GM19455 (cell line): ENCODE data around the gene CEP72.
"Not testable (repeated sequence)": the region's sequence is repeated elsewhere in the genome, so short reads cannot be mapped to it uniquely, and the experiment has no call there.

ENCODE experiments used
- ATAC-seq: cut with Tn5 transposase; IDR thresholded peaks from one replicate; pipeline ENCODE4 v1.9.1; 2021; ENCODE audit not compliant: unreplicated experiment

The CEP72 gene

DNA sequence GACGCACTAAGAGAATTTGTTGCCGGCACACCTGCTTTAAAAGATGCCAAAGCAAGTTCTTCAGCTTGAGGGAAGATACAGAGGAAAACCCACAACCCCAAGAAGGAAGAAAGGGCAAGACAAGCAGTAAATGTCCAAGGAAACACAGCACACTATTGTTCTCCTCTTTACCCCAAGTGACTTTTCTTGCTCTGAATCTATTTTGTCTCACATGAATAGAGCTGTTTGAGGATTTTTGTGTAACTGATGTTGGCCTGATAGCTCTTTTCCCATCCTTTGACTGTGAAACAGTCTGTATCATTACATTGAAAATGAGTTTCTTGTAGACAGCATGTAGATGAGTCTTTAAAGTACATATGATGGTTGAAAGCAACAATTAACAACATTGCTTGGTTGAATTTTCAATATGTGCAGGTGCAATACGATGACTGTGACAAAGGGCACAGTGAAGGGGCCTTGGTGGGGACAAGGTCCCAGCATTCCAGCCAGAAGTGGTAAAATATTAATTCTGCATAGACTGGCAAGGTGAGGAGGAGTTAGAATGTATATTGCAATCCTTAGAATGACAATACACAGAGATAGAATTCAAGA lies 16.8 kb upstream of the CEP72 start:
- no peak for ATAC-seq

DNA sequence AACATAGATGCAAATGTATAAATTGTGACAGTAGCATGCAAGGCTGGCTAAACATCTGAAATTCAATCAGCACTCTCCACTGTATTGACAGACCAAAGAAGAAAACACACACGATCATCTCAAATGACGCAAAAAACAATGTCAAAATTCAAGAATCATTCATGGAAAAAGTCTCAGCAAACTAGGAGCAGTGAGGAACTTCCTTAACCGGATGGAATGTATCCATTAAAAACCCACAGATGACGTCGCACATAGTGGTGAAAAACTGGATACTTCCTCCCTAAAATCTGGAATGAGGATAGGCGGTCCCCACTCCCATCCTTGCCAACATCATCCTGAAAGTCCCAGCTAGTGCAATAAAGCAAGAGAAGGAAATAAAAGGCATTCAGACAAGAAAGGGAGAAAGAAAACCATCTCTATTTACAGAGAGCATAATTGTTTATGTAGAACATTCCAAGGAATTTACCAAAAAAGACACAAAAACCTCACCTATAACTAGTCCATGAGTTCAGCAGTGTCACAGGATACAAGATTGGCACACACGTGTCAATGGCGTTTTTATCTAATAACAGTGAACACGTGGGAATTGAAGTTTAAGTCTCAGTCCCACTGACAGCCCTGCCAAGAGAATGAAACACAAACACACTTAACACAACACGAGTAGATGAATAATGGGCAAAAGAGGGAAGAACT lies 14.1 kb upstream of the CEP72 start:
- no peak for ATAC-seq

DNA sequence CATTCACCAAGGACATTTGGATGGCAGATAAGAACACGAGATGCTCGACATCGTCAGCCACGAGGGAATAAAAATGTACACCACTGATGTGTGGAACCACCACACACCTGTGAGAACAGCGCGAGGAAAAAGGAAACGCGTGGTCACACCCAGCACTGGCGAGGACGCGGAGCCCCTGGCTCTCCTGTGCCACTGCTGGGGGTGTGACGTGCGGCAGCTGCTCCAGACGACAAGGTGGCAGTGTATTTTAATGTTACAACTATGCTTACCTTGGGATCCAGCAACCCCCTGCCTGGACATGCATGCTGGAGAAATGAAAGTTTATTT lies 13.6 kb upstream of the CEP72 start:
- no peak for ATAC-seq

DNA sequence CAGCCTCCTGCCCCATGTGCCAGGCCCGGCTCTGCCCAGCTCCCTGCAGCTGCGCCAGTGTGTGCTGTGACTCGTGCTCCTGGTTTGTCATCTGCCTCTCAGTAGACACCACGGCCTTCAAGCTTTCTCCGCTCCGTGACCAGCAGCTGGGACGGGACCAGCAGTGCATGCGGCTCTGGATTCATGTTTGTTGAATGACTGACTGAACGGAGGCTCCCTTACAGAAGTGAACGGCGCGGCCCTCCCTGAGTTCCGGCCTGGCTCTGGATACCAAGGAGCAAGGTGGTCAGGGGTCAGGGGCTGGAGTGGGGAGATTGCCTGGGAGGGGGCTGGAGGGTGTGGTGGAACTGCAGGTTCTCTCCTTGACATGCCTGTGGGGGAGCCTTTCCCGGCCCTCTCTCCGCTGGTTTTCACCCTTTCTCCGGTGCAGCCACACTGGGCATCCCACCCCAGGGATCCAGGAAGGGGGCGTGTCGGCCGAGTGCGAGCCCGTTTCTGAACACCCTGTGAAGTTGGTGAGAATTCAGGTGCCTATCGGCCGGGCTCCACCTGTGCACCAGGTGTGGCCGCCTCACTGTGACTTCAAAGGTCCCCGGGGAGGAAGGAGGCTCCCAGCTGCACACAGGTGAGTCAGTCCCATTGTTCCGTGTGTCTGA lies 11.1 kb upstream of the CEP72 start:
- ATAC-seq, result no peak

DNA sequence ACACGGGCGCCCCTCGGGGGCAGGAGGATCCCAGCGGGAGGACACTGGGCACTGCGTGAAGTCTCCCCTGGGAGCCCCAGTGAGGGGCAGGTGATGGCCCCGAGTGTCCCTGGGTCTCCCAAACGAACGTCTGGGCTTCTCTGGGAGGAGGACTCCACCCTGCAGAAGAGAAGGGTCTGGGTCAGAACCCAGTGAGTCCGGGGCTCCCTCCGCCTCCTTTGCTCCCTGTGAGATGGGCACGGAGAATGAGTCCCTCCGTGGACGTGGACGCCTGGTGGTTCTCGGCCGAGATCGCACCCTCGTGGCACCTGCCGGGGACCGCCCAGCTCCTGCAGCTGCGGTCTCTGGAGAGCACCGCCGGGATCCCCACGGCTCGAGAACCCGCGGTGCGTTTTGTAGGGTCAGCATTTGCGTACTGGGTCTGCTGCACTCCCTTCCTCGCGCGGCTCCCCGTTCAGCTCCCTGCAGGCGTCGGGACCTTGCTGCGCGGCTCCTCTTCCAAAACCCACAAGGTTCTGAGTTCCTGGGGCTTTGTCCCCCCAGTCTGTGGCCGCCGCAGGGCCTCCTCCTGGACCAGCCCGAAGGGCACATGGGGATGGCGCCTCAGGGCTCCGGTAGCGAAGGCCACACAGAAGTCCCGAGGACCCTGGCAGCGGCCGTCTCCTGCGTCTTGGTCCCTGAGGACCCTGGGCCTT lies 10.2 kb upstream of the CEP72 start:
- ATAC-seq, result no peak

DNA sequence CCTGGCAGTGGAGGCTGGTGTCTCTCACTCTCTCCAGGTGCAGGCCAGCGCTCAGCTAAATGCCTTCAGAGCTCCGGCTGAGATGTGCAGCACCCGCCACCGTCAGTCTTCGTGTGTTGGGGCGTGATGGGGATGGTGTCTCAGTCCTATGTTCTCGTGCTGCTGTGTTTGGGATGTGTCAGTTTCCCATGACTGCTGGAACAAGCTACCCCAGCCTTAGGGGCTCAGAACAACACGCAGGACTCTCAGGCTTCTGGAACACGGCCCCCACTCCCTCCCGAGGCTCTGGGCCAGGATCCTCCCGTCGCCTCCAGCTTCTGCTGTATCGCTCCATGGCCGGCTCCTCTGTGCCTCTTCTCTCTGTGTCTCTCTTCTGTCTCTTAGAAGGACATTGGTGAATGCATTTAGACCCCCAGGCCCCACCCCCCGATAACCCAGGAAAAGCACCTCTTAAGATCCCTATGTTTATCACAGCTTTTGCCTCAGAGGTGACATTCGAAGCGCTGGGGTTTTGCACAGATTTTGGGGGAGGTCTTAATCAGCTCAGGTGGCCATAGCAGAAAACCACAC lies 9.6 kb upstream of the CEP72 start:
- no peak for ATAC-seq

DNA sequence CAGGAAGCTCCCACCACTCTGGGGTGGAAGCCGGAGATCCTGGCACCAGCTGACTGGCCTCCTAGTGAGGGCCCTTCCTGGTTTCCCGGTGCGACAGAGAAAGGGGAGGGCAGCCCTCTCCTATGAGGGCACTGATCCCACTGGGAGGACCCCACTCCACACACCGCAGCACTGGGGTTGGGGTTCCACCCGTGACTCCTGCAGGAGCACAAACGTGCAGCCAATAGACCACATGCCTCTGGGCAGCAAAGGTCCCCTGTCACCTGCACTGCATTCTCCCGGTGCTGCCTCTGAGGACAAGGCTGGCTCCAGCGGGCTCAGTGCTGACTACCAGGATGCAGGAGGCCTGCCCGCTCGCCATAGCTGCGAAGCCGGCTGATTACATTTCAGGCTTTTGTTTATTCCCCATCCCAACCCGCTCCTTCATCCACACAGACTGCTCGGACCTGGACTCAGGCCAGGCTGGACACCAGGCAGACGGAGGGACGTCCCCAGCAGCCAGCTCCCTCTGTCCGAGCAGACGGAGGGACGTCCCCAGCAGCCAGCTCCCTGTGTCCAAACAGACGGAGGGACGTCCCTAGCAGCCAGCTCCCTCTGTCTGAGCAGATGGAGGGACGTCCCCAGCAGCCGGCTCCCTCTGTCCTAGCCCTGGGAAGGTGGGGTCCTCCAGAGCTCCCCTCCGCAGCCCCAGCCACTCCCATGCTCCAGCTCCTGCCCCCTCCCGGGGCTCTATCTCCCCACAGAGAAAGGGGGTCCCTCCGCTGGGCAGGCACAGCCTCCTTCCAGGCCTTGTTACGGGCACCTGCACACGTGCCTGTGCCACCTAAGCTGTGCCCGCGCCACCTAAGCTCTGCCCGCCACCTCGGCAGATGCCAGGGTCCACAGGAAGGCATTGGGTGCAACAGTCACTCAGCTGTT lies 8.8 kb upstream of the CEP72 start:
- no peak for ATAC-seq

DNA sequence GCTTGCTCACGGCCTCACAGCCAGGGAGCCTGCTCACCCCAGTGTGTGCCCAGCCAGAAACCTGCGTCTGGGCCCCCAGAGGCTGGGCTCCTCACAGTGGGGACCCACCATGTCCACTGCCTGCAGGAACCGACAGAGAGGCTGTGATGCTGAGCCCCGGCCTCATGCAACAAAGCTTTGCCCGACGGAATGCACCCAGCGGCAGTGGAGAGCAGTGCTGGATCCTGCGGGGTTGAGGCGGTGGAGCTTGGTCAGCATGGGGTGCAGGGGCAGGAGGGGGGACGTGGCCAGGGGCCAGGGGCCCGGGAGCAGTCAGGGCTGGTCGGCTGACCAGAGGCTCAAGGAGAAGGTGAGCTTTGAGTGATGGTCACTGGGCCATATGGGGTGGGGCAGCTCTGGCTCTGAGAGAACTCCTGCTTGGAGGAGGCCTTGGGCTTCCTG lies 7.7 kb upstream of the CEP72 start:
- ATAC-seq, result no peak

DNA sequence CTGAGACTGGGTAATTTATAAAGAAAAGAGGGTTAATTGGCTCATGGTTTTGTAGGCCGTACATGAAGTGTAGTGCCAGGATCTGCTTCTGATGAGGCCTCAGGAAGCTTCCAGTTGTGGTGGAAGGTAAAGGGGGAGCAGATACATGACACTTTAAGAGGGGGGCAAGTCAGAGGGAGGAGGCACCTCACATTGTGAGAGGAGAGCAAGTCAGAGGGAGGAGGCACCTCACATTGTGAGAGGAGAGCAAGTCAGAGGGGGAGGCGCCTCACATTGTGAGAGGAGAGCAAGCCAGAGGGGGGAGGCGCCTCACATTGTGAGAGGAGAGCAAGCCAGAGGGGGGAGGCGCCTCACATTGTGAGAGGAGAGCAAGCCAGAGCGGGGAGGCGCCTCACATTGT lies 7.0 kb upstream of the CEP72 start:
- not testable (repeated sequence) for ATAC-seq

DNA sequence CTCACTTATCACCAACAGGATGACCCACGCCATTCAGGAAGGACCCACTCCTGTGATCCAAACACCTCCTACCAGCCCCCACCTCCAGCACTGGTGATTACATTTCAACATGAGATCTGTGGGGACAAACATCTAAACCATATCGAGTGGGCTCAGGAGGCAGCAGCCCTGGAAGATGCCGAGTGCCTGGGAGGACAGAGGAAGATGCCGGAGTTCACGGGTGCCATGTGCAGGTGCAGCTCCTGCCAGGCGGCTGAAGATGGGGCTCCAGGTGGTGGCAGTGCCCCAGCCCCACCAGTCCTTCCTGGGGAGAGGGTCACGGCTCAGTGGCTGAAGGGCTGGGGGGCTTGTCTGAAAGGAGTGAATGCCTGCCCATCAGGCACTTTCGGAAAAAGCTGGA lies 6.1 kb upstream of the CEP72 start:
- no peak for ATAC-seq

DNA sequence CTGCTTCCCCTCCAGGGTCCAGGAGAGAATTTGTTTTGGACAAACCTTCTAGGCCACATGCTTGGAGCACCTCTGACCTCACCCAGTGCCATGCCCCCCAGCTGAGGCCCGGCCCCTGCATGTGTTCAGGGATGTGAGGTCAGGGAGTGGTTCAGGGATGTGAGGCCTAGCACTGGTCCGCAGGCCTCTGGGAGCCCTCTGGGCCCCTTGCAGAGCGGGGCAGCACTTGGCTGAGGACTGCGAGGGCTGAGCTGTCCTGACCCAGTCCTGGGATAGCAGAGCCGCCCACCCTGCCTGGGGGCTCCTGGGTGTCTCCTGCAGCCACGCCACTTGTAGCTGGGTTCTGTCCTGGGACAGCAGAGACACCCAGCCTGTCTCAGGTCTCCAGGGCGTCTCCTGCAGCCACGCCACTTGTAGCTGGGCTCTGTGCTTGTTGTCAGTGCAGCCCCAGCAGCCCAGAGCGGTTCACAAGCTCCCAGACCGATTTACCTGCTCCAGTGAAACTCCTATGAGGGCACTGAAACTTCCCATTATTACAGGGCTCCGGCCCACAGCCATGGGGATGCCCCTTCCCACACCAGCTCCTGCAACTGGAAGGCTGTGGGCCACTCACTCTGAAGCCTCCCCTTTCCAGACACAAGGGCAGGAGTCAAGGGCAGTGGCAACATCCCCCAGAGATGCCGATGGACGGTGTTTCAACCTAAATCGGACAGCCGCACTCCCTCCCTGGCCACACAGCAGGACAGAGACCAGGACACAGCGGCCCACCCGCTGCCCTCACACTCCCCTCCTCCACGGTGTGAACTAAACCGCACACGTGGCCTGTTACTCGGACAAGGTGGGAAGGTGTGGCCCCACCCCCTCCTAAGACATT lies 5.4 kb upstream of the CEP72 start:
- ATAC-seq, result no peak

DNA sequence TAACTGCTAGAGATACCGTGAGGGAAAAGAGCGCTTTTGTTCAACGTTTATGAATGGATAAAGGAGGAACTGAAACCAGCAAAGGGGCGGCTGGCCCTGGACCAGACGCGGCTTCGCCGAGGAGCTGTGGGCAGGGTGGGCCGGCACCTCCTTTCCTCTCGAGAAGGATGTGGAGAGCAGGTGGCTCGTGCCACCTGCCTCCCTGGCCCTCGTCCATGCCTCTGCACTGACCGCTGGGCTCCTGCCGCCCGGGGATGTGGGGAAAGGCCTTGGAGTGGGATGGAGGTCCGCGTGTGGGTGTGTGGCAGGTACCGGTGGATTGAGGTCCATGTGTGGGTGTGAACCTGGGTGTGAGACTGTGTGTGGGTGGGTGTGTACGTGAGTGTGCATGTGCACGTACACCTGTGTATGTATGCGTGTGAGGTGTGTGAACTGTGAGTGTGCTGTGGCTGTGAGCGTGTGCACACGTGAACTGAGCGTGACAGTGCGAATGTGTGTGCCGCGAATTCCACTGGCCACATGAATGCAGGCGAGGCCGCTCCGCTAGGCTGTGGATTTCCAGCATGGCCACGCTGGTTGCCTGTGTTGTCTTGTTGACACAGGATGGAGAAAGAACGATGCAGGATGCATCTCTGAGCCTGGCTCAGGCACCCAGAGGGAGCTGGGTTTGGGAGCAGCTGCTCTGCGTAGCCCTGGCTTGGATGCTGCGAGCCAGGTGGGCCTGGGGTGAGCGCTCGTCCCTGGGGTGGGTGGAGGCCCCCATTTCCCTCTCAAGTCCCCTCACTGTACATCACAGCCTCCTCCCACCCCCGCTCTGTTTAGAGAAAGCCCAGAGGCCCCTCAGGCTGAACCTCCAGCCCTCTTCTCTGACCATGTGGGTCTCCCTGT lies 4.4 kb upstream of the CEP72 start:
- ATAC-seq, result no peak

DNA sequence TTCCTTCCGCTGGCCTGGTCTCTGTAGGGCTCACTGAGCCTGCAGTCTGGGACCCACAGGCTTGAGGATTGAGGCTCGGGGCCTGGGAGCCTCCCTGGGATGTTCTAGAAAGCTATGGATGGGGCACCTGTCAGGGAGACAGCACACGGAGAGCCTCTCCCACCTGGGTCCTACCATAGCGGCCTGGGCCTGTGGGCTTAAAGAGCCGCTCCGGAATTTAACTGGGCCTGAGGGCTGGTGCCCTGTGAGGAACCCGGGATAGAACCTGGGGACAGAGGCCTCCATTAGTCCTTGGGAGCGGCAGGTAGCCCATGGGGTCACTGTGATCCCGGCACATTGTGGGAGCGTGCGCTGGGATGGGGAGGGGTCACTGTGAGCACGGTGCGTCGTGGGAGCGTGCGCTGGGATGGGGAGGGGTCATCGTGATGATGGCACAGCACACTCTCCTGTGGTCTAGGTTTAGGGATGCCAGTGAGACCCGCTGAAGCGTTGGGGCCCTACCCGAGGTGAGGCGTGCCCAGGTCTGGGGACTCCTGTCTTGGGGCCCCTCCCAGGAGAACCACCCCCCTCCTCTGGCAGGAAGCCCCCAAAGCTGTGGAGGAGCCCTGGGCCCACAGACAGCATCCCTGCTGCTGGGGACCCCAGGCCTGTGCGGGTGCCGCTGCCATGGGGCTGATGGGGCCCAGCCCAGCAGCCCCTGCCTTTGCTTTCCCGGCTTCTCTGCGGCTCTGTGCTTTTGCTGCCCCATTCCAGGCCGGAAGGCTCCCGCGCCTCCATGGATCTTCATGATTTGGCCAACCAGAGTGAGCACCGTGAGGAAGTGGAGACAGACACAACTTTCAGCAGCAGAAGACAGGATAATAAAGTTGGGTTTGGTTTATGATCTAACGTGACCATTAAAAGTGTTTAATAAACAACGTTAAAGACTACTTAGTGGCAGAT lies 3.4 kb upstream of the CEP72 start:
- ATAC-seq, result no peak

DNA sequence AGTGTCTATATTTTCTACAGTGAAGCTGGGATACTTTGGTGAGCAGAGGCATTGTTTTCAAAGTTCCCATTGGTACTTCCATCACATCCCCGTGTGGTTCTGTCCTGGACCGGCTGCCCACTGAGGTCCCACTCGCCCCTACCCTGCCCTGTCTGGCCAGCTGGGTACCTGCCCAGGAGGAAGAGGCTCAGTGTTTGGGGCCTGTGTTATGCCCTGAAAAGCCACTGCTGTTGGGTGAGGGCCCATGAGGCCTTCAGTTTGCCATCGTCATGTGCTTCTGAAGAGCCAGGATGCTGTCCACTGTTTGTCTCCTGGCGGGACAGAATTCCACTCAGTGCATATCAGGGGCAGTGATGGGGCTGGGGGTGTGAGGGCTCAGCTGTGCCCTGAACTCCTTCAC lies 2.6 kb upstream of the CEP72 start:
- no peak for ATAC-seq

DNA sequence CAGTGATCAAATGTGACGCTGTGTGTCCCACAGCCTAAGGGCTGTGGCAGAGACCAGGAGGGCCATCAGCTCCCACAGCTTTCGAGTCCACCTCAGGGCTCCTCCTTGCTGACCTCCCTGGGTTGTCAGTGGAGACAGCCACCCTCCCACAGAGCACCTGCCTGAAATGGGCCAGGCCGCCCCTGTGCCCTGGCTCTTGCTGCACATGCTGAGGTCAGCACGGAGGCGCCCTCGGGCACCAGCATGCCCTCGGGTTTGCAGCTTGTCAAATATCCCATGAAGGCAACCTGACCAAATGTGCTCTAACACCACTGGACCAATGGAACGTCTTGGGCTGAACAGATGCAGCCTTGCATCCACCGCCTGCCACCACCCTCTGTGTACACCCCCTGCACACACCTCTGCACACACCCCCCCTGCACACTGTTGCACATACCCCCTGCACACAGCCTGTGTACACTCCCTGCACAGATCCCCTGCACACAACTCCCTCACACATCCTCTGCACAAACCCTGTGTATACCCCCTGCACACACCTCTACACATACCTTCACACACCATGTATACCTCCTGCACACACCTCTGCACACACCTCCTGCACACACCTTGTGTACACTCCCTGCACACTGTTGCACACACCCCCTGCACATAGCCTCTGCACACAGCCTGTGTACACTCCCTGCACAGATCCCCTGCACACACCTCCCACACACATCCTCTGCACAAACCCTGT lies 2.0 kb upstream of the CEP72 start:
- no peak for ATAC-seq

DNA sequence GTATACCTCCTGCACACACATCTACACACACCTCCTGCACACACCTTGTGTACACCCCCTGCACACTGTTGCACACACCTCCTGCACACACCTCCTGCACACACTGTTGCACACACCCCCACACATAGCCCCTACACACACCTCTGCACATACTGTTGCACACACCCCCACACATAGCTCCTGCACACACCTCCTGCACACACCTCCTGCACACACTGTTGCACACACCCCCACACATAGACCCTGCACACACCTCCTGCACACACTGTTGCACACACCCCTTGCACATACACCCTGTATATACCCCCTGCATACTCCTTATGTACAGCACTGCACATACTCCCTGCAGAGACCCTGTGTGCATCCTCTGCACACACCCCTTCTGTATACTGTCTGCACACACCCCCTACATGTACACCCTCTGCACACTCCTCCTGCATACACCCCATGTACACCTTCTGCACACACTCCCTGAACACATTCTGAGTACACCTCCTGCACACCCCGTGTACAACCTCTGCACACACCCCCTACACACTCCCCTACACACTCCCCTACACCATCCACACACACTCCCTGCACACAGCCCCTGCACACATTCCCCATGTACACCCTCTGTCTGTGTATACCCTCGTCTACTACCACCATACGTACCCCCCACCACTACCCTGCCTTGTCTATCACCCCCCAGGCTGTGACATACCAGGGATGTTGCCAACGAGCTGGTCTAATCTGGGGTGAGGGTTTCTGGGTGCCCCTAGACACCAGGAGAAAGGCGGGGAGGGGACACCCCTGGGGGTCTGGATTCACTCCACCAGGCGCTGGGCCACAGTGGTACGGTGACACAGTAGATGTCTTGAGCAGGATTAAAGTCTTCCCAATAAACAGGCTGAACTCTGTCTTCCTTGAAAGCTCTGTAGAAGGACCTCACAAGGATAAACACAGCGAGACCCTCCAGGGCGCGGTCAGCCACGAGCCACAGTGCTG lies 1.1 kb upstream of the CEP72 start:
- ATAC-seq, result no peak
